AG08395 (cell line): ENCODE measurements around the gene LTBP1.

Experiments used
- DNase-seq: peaks from one replicate; pipeline ENCODE4 v3.0.0; 2012; ENCODE audit warnings: mixed read lengths, low spot score

Gene LTBP1

GRCh38 chr2:33313039-33313438 lies 366.3 kb downstream of the LTBP1 start:
- DNase-seq, result no peak

- DNase-seq, result no peak
Observed at GRCh38 chr2:33314541-33314940, 367.8 kb downstream of the LTBP1 start.

DNA sequence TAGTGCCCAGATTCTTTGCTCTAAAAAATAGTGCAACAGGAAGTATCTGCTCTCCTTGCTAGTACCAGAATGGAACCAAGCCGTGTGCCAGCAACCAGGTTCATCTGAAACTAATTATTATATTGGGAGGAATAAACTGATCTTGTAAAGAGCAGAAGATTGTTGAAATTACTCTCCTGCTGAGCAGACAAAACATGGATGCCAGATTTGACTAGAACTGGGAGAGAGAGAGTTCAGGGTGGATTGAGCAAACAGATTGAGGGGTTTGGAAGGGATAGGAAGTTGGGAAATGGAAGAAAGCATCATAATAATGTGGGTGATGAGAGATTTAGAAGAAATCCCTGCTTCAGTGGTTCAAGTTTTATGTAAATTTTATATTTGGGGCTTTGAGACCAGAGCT lies 369.6 kb downstream of the LTBP1 start:
- DNase-seq, result no peak

DNA sequence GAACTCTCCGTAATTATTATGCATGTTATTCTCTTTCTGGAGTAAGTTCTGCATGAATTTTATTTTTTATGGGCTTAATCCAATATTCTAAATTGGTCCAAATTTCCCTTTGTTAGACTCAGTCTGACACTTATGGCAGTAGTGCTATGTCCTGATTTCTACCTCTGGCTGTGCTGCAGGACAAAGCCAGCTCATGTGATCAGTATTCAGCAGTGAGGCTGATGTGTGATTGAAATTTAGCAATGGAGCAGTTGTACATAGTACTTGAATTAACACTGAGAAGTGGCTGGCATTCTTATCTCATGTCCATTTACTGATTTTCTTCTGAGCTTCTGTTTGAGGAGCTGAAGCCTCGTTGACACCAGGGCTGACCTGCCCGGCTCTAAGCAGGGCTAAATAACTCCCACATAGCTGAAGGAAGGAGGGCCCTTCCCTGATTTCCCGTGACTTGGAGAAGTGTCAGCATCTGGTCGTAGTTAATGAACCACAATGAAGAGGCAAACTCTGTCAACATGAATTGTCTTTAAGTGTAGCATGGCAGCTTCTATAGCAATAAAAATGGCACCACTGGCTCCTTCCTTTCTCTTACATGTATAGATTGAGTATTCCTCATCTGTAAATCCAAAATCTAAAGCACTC lies 370.7 kb downstream of the LTBP1 start:
- DNase-seq, result peak; percentile 10

- DNase-seq, result no peak
Observed at GRCh38 chr2:33318456-33318855, 371.7 kb downstream of the LTBP1 start.

GRCh38 chr2:33320573-33320972 lies 373.8 kb downstream of the LTBP1 start:
- DNase-seq, result no peak

DNA sequence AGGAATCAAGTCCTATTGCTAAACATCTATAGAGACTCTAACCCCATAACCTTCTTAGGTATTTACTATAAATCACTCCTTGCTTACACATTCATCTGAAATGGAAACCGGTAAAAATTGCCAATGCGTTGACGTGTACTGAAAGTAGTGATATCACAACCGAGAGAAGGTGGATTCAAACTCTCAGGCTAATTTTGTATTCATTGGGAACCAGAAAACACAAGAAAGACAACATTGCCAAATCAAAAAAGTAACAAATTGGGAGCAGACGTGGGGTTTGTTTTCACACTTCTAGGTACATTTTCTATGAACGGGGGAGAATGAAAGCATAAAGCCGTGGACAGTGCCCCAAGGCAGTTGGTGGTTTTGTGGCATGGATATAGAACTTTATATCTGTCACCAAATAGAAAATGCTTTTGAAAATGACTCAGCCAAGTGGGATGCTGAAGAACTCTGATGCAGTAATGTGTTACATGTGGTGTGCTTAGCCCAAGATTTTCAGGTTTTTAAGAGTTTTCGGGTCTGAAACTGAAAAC lies 374.6 kb downstream of the LTBP1 start:
- peak; percentile 64 for DNase-seq

DNA sequence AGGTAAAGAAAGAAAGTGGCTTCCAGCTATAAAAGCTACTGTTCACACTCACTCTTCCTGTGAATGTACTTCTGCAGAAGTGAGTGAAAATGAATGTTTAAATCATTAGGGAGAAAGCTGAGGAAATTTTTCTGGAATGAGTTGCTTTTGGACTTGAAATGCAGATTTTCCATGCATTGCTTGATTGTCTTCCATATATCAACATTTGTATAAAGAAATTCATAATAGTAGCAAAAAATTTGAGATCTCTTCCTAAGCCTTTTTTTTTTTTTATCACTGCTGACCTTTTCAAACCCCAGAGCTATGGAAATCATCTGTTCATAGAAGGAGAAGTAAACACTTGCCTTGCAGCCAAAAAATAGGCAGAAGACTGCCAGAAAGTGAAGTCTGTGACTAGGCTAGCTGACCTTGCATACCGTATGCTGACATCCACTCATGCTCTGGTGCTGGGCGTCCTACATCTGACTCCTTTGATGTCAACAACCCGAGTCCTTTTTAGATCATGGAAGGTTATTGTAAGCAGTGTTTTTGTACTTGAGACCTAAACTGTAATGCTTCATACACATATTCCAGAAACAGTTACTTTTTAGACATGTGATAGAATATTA lies 375.2 kb downstream of the LTBP1 start:
- DNase-seq, result peak; percentile 24

- no peak for DNase-seq
Observed at GRCh38 chr2:33322612-33323011, 375.9 kb downstream of the LTBP1 start.

DNA sequence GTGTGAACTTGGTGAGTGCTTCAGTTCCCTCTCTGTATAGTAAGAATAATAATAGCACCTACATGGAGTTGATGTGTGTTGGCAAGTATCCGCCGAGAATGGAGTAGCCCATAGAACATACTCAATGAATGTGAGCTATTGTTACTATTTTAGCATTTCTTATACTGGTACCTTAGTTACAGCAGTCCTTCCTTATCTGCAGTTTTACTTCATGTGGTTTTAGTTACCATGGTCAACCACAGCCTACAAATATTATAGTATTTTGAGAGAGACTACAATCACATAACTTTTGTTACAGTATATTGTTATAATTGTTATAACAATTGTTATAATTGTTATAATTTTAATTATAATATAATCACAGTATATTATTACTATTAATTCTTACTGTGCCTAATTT lies 377.2 kb downstream of the LTBP1 start:
- DNase-seq, result no peak

DNA sequence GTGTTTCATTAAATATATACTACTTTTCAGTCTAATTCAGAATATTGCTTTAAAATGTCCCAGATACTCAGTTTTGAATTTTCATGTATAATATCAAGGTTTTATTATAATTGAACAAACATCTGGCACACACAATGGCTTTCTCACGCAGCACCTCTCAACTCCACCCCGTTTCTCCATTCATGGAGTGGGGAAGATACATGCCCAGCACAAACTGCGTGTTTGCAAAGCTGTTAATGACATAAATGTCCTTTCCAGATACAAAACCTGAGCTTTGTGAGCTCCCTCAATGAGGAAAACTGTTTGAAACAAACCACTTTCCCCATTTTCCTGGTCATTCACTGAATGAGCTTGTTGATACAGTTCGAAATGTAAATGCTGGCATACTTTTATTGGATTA lies 379.3 kb downstream of the LTBP1 start:
- DNase-seq, result no peak

GRCh38 chr2:33333433-33333832 lies 386.7 kb downstream of the LTBP1 start:
- no peak for DNase-seq

- no peak for DNase-seq
Observed at GRCh38 chr2:33334083-33334482, 387.3 kb downstream of the LTBP1 start.

DNA sequence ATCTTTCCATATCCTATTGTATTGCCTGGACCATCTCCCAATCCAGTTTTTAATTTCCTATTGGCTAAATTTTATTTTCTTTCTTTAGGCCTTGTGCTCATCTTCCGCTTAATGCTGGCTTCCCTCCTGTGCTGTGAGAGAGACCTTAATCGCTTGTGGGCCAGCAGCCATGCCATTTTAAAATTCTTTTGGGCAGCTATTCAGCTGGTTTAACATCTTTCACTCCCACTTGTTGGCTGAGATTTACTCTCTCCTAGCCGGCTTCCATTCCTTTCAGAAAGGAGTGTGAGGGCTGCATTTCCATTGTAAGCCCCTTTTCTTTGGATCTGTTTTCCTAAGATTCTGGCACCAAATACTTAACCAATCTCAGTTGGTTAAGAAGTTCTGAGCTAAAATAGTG lies 388.8 kb downstream of the LTBP1 start:
- no peak for DNase-seq

- no peak for DNase-seq
Observed at GRCh38 chr2:33336036-33336625, 389.4 kb downstream of the LTBP1 start.

- no peak for DNase-seq
Observed at GRCh38 chr2:33337385-33337960, 390.7 kb downstream of the LTBP1 start.

GRCh38 chr2:33337981-33338380 lies 391.2 kb downstream of the LTBP1 start:
- no peak for DNase-seq

GRCh38 chr2:33339269-33339668 lies 392.5 kb downstream of the LTBP1 start:
- DNase-seq, result no peak

DNA sequence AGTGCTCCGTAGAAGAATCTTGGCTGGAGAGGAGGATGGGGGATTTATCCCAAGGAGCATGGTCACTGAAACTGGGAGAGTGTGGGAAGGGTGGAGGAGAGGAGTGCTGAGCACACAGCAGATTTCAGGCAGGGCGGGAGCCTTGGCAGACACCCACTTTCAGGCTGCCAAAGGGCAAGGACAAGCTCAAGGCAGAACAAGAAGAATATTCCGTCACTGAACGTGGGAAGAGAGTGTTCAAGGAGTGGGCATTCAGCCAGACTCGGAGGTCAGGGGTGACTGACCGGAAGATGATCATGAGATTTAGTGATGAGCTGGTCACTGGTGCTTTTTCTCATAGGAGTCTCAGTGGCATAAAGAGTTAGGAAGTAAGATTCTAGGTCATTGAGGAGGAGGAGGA lies 393.5 kb downstream of the LTBP1 start:
- DNase-seq, result no peak

- no peak for DNase-seq
Observed at GRCh38 chr2:33342171-33342570, 395.4 kb downstream of the LTBP1 start.

- DNase-seq, result no peak
Observed at GRCh38 chr2:33342705-33343104, 396.0 kb downstream of the LTBP1 start.

GRCh38 chr2:33343387-33343895 lies 396.7 kb downstream of the LTBP1 start:
- DNase-seq, result no peak

DNA sequence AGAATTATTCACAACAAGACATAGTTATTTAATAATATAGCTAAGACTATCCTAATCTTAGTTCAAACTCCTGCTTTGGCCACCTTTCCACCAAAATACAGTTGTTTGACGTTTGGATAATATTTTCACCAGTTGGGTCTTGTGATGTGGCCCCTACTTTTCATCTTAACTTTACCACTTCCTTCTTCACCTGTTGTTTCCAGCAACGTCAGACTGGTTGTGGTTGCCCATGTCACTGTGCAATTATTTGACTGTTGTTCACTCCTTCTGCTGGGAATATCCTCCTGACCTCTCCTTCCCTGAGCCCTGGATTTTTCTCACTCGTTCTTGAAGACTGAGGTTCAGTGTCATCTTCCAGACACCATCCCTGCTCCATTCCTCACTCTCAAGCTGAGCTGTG lies 397.5 kb downstream of the LTBP1 start:
- no peak for DNase-seq
